ENCODE results near the gene RPS6KA1. TPM values are rescaled to one million over a fixed set of nuclear protein-coding genes. Genes with fewer than 3 reads are reported as not detected.

RPS6KA1 gene
- total RNA-seq, 1 donor from 2014 or later = 25.3 TPM

DNA sequence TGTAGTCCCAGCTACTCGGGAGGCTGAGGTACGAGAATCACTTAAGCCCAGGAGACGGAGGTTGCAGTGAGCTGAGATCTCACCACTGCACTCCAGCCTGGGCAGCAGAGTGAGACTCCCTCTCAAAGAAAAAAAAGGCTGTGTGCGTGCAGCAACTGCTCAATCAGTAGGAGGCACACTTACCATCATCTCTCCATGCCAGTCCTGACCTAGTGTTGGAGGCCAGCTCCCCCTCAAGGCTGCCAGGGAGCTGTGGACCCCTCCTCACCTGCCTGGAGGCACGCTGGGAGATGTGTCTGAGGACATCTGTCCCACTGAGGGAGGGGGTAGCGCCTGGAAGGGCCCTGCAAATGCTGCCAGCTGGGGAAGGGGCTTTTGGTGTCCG, 11.9 kb downstream of the RPS6KA1 start:
- Mint-ChIP-seq H3K27ac (ENCODE audit: unreplicated experiment) (peak overlapping the region; percentile 67), H3K4me3 (ENCODE audit: unreplicated experiment) (no peak overlapping the region)

DNA sequence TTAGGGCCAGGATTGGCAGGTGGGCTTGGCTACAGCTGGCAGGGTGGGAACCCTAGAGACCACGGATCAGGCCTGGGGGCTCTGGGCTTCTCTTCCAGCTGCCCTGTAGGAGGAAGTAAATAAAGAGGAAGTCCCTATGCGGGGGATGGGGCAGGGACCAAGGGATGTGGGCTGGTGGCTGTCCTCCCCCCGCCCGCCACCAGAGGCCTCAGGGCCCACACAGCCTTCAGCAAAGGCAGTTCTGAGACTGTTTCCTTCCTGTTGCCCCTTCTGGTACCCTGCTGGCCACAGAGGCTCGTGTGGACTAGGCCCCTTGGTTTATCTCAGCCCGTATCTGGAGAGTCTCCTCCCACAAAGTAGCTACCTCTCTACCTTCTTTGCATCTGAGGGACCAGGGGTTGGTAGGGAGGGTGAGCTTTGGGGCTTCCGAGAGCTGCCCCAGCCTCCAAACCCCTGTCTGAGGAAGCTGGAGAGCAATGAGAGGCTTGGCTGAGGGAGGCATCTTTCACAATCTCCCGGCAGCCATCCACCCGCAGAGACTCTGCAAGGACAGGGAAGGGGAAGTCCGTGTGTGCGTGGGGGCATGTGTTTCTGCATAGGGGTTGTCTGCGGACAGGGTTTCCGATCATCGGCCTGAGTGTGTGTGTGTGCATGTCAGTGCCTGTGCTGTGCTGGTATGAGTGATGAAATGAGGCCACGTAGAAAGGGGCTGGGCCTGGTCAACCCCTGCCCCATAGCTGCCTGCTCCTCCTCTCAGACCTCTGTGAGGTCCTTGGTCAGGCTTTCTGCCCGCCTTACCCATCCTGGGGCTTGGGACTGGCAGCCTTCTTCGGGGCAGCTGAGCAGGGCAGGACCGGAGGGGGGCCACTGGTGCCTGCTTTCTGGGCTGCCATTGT, 12.5 kb downstream of the RPS6KA1 start:
- Mint-ChIP-seq H3K36me3 (ENCODE audit: low read depth, unreplicated experiment) (peaks cover 8% of the 10 kb centered on the region), H3K27ac (ENCODE audit: unreplicated experiment) (peak overlapping the region; percentile 72), H3K27me3 (ENCODE audit: unreplicated experiment) (peaks cover 10% of the 10 kb centered on the region), H3K4me1 (ENCODE audit: unreplicated experiment) (peaks cover 48% of the 10 kb centered on the region), H3K4me3 (ENCODE audit: unreplicated experiment) (no peak overlapping the region), H3K9me3 (ENCODE audit: unreplicated experiment) (no peaks in the 10 kb centered on the region)
- TF ChIP-seq, protein P1, sequence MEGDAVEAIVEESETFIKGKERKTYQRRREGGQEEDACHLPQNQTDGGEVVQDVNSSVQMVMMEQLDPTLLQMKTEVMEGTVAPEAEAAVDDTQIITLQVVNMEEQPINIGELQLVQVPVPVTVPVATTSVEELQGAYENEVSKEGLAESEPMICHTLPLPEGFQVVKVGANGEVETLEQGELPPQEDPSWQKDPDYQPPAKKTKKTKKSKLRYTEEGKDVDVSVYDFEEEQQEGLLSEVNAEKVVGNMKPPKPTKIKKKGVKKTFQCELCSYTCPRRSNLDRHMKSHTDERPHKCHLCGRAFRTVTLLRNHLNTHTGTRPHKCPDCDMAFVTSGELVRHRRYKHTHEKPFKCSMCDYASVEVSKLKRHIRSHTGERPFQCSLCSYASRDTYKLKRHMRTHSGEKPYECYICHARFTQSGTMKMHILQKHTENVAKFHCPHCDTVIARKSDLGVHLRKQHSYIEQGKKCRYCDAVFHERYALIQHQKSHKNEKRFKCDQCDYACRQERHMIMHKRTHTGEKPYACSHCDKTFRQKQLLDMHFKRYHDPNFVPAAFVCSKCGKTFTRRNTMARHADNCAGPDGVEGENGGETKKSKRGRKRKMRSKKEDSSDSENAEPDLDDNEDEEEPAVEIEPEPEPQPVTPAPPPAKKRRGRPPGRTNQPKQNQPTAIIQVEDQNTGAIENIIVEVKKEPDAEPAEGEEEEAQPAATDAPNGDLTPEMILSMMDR (IDR thresholded peaks at IDR 0.05; ENCODE audit: unreplicated experiment) = peak; percentile 50
- peak; percentile 76 for DNase-seq (ENCODE audit: low spot score)

More for the DNA sequence above, 11.9 kb downstream of the RPS6KA1 start:
- Mint-ChIP-seq H3K9me3 (ENCODE audit: unreplicated experiment) (no peaks in the 10 kb centered on the region), H3K36me3 (ENCODE audit: low read depth, unreplicated experiment) (peaks cover 8% of the 10 kb centered on the region), H3K4me1 (ENCODE audit: unreplicated experiment) (peaks cover 48% of the 10 kb centered on the region), H3K27me3 (ENCODE audit: unreplicated experiment) (peaks cover 10% of the 10 kb centered on the region)
- DNase-seq (ENCODE audit: low spot score) = no peak
- TF ChIP-seq, protein P1 (IDR thresholded peaks at IDR 0.05; ENCODE audit: unreplicated experiment) = no peak

DNA sequence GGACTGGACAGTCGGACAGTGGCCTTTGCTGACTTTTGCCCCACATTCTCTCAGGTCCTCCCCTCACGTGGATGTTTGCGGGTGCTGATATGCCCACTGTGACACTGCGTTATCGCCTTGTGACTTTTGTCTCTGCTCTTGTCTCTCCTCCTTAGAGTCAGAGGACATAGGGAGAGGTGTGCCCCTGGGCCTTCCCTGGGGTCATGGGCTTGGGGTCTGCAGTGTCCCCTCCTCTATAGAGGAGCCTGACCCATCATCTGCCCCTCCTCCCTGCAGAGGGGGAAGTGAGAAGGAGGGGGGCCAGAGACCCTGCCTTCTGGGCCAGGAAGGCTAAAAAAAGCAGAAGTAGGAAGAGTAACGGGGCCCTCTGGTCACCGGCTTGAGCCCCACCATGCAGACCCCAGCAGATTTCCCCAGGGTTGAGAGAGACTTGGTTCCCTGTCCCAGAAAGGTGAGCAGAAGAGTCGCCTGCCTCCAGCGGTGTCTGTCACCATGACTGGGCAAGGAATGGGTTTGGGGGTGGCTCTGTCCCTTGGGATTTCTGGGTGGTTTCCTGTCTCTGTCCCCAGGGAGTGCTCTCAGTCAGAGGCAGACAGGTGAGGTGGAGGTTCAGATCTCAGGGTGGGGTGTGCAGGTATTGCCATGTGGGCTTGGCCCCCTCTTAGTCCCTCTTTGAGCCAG, 13.3 kb downstream of the RPS6KA1 start:
- Mint-ChIP-seq H3K36me3 (ENCODE audit: low read depth, unreplicated experiment) (peaks cover 14% of the 10 kb centered on the region), H3K4me1 (ENCODE audit: unreplicated experiment) (peaks cover 47% of the 10 kb centered on the region), H3K27me3 (ENCODE audit: unreplicated experiment) (peaks cover 10% of the 10 kb centered on the region), H3K9me3 (ENCODE audit: unreplicated experiment) (no peaks in the 10 kb centered on the region), H3K27ac (ENCODE audit: unreplicated experiment) (peak overlapping the region; percentile 67), H3K4me3 (ENCODE audit: unreplicated experiment) (no peak overlapping the region)
- TF ChIP-seq, protein P1 (IDR thresholded peaks at IDR 0.05; ENCODE audit: unreplicated experiment) = no peak
- no peak for DNase-seq (ENCODE audit: low spot score)

DNA sequence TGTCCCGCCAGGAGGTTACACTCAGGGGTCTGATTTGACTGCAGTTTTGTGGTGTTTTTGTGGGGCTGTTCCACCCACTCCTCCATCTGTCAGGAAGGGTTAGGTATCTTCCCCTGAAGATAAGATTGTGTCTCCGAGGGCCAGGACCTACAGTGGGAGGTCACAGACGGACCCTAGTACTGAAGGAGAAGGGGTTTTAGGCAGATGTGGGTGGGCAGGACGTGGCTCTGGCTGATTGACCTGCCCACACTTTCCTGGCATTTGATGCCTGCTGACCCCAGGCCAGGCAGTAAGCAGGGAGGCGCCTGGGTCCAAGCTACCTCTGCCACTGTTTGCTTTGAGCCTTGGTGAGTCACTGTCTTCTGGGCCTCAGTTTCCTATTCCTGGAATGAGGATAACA, 13.9 kb downstream of the RPS6KA1 start:
- TF ChIP-seq, protein P1 (IDR thresholded peaks at IDR 0.05; ENCODE audit: unreplicated experiment) = no peak
- no peak for DNase-seq (ENCODE audit: low spot score)
- Mint-ChIP-seq H3K27ac (ENCODE audit: unreplicated experiment) (no peak overlapping the region), H3K9me3 (ENCODE audit: unreplicated experiment) (no peaks in the 10 kb centered on the region), H3K4me1 (ENCODE audit: unreplicated experiment) (peaks cover 42% of the 10 kb centered on the region), H3K27me3 (ENCODE audit: unreplicated experiment) (peaks cover 10% of the 10 kb centered on the region), H3K36me3 (ENCODE audit: low read depth, unreplicated experiment) (peaks cover 14% of the 10 kb centered on the region), H3K4me3 (ENCODE audit: unreplicated experiment) (no peak overlapping the region)

DNA sequence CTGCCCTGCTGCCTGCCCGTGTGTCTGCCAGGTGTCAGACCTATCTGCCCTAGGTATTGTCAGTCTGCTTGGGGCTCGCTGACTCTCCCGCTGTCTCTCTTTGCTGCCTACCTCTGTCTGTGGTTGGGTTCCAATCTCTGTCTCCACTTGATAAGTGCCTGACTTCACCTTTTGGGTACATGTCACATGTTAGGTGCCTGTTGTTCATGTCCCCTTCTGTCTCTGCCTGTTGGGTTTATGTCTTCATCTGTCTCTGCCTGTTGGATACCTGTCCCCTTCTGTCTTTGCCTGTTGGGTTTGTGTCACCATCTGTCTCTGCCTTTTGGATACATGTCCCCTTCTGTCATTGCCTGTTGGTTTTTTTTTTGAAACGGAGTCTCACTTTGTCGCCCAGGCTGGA, 14.6 kb downstream of the RPS6KA1 start:
- Mint-ChIP-seq H3K27me3 (ENCODE audit: unreplicated experiment) (peaks cover 8% of the 10 kb centered on the region), H3K9me3 (ENCODE audit: unreplicated experiment) (no peaks in the 10 kb centered on the region), H3K4me3 (ENCODE audit: unreplicated experiment) (no peak overlapping the region), H3K36me3 (ENCODE audit: low read depth, unreplicated experiment) (peaks cover 17% of the 10 kb centered on the region), H3K27ac (ENCODE audit: unreplicated experiment) (no peak overlapping the region), H3K4me1 (ENCODE audit: unreplicated experiment) (peaks cover 37% of the 10 kb centered on the region)
- no peak for DNase-seq (ENCODE audit: low spot score)
- TF ChIP-seq, protein P1 (IDR thresholded peaks at IDR 0.05; ENCODE audit: unreplicated experiment) = no peak

Measured in endothelial cell (in vitro differentiated cells).